ENCODE data around the gene STK32C. TPM values are rescaled to one million over a fixed set of nuclear protein-coding genes. Genes with fewer than 3 reads are reported as not detected.

The STK32C gene
- total and polyA plus RNA-seq, 10 of the 15 experiments (the other 5 are each of a cell fraction or from before 2014, with no cell fraction given) = 1.5 to 18.1 (median 6.4) TPM

DNA sequence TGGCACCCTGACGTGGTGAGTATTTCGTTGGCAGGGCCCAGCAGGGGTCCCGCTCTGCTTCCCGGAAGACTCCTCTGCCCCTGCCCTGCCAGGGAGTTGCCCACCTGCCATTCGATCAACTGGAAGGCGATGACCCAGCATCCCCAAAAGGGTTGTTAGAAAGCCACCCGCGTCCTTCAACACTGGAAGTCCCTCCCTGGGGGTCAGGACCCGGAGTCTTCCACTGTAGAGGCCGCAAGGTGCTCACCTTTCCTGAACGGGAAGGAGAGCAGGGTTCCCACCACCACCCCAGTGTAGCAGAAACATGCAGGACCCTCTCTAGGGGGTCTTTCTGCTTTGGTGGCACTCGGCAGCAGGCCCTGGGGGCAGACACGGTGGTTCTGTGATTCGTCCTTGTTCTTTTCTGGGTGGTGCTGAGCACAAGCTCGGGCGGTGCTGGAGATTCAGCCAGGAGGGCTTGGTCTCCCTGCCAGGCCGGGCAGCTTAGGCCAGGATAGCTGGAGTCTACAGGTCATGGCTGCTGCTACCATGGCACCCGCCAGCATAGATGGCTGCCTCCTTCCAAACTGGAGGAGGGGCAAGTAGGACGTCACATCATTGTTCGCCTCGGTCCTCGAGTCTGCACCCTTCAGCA is 140.6 kb downstream of the STK32C start (continued):
- TF ChIP-seq RCOR1 (conservative IDR thresholded peaks at IDR 0.05; ENCODE audit: low read depth, low read length) = no peak
- no peak for TF ChIP-seq ZZZ3 (IDR thresholded peaks at IDR 0.05; ENCODE audit: control insufficient read depth, insufficient read length, low read depth)

DNA sequence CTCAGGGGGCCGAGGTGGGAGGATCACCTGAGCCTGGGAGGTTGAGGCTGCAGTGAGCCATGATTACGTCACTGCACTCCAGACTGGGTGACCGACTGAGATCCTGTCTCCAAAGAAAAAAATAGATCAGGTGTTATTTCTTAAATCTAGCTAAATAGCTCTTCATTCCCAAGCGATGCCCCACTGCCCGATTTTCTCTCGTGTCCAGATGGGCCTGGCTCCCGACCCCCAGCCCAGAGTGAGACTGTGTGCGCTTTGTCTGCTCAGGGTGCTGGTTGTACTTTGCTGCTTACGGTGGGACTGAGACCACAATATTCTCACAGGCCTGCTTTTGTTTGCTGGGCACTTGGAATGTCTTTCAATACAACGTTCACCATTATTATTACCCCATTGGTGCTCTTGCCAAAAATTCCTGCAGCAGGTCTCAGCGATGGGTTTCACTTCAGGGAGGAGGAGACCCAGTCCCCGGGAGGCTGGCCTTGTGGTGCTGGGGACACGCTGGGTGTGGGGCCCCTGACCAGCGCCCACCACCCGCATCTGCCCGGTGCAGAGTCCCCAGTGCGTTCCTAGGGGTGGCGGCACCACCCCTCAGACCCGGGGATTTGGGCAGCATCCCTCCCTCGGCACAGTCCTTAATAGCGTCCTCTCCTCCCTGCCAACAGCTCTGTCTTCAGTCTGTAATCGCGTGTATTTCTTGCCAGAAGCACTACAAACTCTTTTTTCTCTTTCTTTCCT is 141.4 kb downstream of the STK32C start:
- no peaks in the 10 kb centered on the region for H3K27me3 ChIP-seq (replicated peaks in 1 of 2; ENCODE audit: control insufficient read depth in 2 of 2, insufficient read depth in 2 of 2, low read length in 1 of 2)
- ATAC-seq = no peak
- peaks cover 3% of the 10 kb centered on the region; the same call in 1 of the 2 replicates for H3K4me1 ChIP-seq (ENCODE audit: control insufficient read depth, insufficient read depth, low read length)
- CTCF ChIA-PET = no interaction called here
- no peak overlapping the region for H3K9ac ChIP-seq (ENCODE audit: control insufficient read depth, insufficient read depth, low read length)
- H3K4me3 ChIP-seq = no peak overlapping the region
- no peaks in the 10 kb centered on the region for H4K20me1 ChIP-seq (ENCODE audit: control insufficient read depth, insufficient read depth)
- FAIRE-seq = no peak
- H3K36me3 ChIP-seq (ENCODE audit: control insufficient read depth in 2 of 2, insufficient read depth in 2 of 2, low read length in 1 of 2) = no peaks in the 10 kb centered on the region
- POLR2A ChIA-PET = no interaction called here
- BruUV-seq (replicated peaks) = no TSS peak
- SMC1A ChIA-PET (ENCODE audit: uncharacterized antibody, unreplicated experiment) = no interaction called here
- intact Hi-C loops (cut with micrococcal nuclease; ENCODE audit: unreplicated experiment) = no loop called here
- no peak overlapping the region for H2AFZ ChIP-seq (ENCODE audit: control insufficient read depth, low read depth, low read length)
- no peak overlapping the region for H3K27ac ChIP-seq (ENCODE audit: control insufficient read depth, insufficient read depth)
- TF ChIP-seq, protein P1, sequence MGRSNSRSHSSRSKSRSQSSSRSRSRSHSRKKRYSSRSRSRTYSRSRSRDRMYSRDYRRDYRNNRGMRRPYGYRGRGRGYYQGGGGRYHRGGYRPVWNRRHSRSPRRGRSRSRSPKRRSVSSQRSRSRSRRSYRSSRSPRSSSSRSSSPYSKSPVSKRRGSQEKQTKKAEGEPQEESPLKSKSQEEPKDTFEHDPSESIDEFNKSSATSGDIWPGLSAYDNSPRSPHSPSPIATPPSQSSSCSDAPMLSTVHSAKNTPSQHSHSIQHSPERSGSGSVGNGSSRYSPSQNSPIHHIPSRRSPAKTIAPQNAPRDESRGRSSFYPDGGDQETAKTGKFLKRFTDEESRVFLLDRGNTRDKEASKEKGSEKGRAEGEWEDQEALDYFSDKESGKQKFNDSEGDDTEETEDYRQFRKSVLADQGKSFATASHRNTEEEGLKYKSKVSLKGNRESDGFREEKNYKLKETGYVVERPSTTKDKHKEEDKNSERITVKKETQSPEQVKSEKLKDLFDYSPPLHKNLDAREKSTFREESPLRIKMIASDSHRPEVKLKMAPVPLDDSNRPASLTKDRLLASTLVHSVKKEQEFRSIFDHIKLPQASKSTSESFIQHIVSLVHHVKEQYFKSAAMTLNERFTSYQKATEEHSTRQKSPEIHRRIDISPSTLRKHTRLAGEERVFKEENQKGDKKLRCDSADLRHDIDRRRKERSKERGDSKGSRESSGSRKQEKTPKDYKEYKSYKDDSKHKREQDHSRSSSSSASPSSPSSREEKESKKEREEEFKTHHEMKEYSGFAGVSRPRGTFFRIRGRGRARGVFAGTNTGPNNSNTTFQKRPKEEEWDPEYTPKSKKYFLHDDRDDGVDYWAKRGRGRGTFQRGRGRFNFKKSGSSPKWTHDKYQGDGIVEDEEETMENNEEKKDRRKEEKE (IDR thresholded peaks at IDR 0.05) = no peak
- TF ChIP-seq ZZZ3 (IDR thresholded peaks at IDR 0.05; ENCODE audit: control insufficient read depth, insufficient read length, low read depth) (no peak), SMARCA5 (IDR thresholded peaks at IDR 0.05) (no peak), FOS (IDR thresholded peaks at IDR 0.05; ENCODE audit: borderline replicate concordance, extremely low read depth, insufficient read length) (no peak), E2F4 (IDR thresholded peaks at IDR 0.05; ENCODE audit: low read depth, low read length) (no peak), MTA2 (IDR thresholded peaks at IDR 0.05; ENCODE audit: low read depth) (no peak), ESRRA (IDR thresholded peaks at IDR 0.05; ENCODE audit: low read length) (no peak)
- TF ChIP-seq, protein P2, sequence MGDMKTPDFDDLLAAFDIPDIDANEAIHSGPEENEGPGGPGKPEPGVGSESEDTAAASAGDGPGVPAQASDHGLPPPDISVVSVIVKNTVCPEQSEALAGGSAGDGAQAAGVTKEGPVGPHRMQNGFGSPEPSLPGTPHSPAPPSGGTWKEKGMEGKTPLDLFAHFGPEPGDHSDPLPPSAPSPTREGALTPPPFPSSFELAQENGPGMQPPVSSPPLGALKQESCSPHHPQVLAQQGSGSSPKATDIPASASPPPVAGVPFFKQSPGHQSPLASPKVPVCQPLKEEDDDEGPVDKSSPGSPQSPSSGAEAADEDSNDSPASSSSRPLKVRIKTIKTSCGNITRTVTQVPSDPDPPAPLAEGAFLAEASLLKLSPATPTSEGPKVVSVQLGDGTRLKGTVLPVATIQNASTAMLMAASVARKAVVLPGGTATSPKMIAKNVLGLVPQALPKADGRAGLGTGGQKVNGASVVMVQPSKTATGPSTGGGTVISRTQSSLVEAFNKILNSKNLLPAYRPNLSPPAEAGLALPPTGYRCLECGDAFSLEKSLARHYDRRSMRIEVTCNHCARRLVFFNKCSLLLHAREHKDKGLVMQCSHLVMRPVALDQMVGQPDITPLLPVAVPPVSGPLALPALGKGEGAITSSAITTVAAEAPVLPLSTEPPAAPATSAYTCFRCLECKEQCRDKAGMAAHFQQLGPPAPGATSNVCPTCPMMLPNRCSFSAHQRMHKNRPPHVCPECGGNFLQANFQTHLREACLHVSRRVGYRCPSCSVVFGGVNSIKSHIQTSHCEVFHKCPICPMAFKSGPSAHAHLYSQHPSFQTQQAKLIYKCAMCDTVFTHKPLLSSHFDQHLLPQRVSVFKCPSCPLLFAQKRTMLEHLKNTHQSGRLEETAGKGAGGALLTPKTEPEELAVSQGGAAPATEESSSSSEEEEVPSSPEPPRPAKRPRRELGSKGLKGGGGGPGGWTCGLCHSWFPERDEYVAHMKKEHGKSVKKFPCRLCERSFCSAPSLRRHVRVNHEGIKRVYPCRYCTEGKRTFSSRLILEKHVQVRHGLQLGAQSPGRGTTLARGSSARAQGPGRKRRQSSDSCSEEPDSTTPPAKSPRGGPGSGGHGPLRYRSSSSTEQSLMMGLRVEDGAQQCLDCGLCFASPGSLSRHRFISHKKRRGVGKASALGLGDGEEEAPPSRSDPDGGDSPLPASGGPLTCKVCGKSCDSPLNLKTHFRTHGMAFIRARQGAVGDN (IDR thresholded peaks at IDR 0.05) = no peak
- RAD21 ChIA-PET (ENCODE audit: unreplicated experiment) = no interaction called here
- H3K4me2 ChIP-seq (ENCODE audit: control insufficient read depth, insufficient read depth) = no peak overlapping the region
- in situ Hi-C loops (cut with MboI) = no loop called here
- H3K79me2 ChIP-seq (ENCODE audit: control insufficient read depth, insufficient read depth, low read length) = no peaks in the 10 kb centered on the region
- H3K9me3 ChIP-seq (replicated peaks; ENCODE audit: control insufficient read depth, insufficient read depth, low read length) = no peaks in the 10 kb centered on the region
- DNase-seq (ENCODE audit: low read depth, low spot score) = no peak
- 43% methylated on average over 22 of the region's 23 CpGs for WGBS (ENCODE audit: insufficient coverage, insufficient replicate concordance, low lambda C conversion rate, missing lambda C conversion rate)

Data from GM12878 (cell line).